Caco-2 (cell line): ENCODE results near the gene ACOXL. TPM values are rescaled to one million over a fixed set of nuclear protein-coding genes. Genes with fewer than 3 reads are reported as not detected.

Experiments used
- BruUV-seq: library from RNA; stranded (reverse); fragments of 400-500 nt; replicated peaks from 2 replicates; lab custom pipeline; 2021; lab: Mats Ljungman, UMichigan
- CTCF ChIA-PET: fragments of 300-600 bp; sonication (Branson Sonifier 250); formaldehyde crosslinking; loops from one replicate; lab custom pipeline; 2022; ENCODE audit warnings: antibody characterized with exemption; lab: Charles Lee
- POLR2A ChIA-PET: fragments of 300-600 bp; sonication (Branson Sonifier 250); formaldehyde crosslinking; loops from one replicate; lab custom pipeline; 2022; ENCODE audit warnings: antibody characterized with exemption; lab: Charles Lee
- DNase-seq, 2 experiments: peaks; one replicate each; pipeline versions ENCODE4 v3.0.0 to v3.0.0-alpha.2; 2020 to 2022
- H3K27me3 ChIP-seq: replicated peaks from 2 replicates; pipeline ENCODE4 v1.6.0; 2011; ENCODE audit warnings: low read length; ENCODE audit not compliant: control insufficient read depth, insufficient read depth
- H3K36me3 ChIP-seq: 2 replicates; pipeline ENCODE4 v1.5.1; 2011; ENCODE audit warnings: low read length; ENCODE audit not compliant: control insufficient read depth, insufficient read depth
- H3K4me1 ChIP-seq: fragments of 250-450 bp; sonication (Bioruptor Pico); 2 replicates; pipeline ENCODE4 v1.5.1; 2020; ENCODE audit warnings: mild to moderate bottlenecking
- H3K4me3 ChIP-seq: 2 replicates; pipeline ENCODE4 v1.5.1; 2011; ENCODE audit warnings: low read depth, mild to moderate bottlenecking, control low read depth, low read length
- H3K9me3 ChIP-seq: fragments of 250-450 bp; sonication (Bioruptor Pico); 2 replicates; pipeline ENCODE4 v1.5.1; 2020; ENCODE audit warnings: mild to moderate bottlenecking, moderate library complexity
- H3K27ac Mint-ChIP-seq: one replicate; pipeline ENCODE4 v1.8.0; 2022; ENCODE audit warnings: mixed read lengths; ENCODE audit not compliant: unreplicated experiment
- H3K27me3 Mint-ChIP-seq: one replicate; pipeline ENCODE4 v1.8.0; 2022; ENCODE audit warnings: mixed read lengths; ENCODE audit not compliant: insufficient read depth, unreplicated experiment
- H3K36me3 Mint-ChIP-seq: one replicate; pipeline ENCODE4 v1.8.0; 2022; ENCODE audit warnings: mild to moderate bottlenecking, mixed read lengths; ENCODE audit not compliant: insufficient read depth, unreplicated experiment
- H3K4me1 Mint-ChIP-seq: one replicate; pipeline ENCODE4 v1.8.0; 2022; ENCODE audit warnings: low read depth, mixed read lengths; ENCODE audit not compliant: unreplicated experiment
- H3K4me3 Mint-ChIP-seq: one replicate; pipeline ENCODE4 v1.8.0; 2022; ENCODE audit warnings: mild to moderate bottlenecking, moderate library complexity, mixed read lengths; ENCODE audit not compliant: unreplicated experiment
- H3K9me3 Mint-ChIP-seq: one replicate; pipeline ENCODE4 v1.8.0; 2022; ENCODE audit warnings: mixed read lengths; ENCODE audit not compliant: unreplicated experiment
- CTCF ChIP-seq, 2 experiments: fragments of 200-600 bp in 1 of 2; IDR thresholded peaks; 1 replicate in 1 of 2; 2 replicates in 1 of 2; pipeline versions ENCODE4 v1.5.1 to v1.8.0; 2011 to 2022; ENCODE audit warnings: antibody characterized with exemption in 1 of 2, control low read depth in 1 of 2, inconsistent platforms in 1 of 2, low read depth in 1 of 2, low read length in 1 of 2, mild to moderate bottlenecking in 1 of 2, moderate library complexity in 1 of 2; ENCODE audit not compliant: insufficient read depth in 1 of 2, severe bottlenecking in 1 of 2, unreplicated experiment in 1 of 2
- intact Hi-C: fragments of 100-400 bp; cut with micrococcal nuclease; formaldehyde crosslinking; loops from one replicate; pipeline ENCODE4 v1.10.0; 2022; ENCODE audit not compliant: unreplicated experiment
- total RNA-seq: library from RNA; stranded (reverse); gene quantifications from 2 replicates; pipeline ENCODE4 v1.2.3, GENCODE V29; 2022

Gene ACOXL
- total RNA-seq, 1 experiment from 2014 or later, result 2.6 TPM

GRCh38 chr2:110934948-110935347, 202.6 kb downstream of the ACOXL start:
- peaks cover 3% of the 10 kb centered on the region for H3K27me3 Mint-ChIP-seq
- POLR2A ChIA-PET, result no interaction called here
- no peak for DNase-seq
- no peak overlapping the region for H3K4me3 Mint-ChIP-seq
- CTCF ChIA-PET, result no interaction called here
- intact Hi-C loops, result no loop called here
- H3K4me3 ChIP-seq, result no peak overlapping the region
- H3K9me3 Mint-ChIP-seq, result no peaks in the 10 kb centered on the region
- no peaks in the 10 kb centered on the region for H3K36me3 ChIP-seq
- no peak overlapping the region for H3K27ac Mint-ChIP-seq
- no peaks in the 10 kb centered on the region for H3K4me1 ChIP-seq
- H3K9me3 ChIP-seq, result peaks cover 11% of the 10 kb centered on the region
- no peaks in the 10 kb centered on the region for H3K36me3 Mint-ChIP-seq
- no TSS peak for BruUV-seq
- H3K4me1 Mint-ChIP-seq, result no peaks in the 10 kb centered on the region
- TF ChIP-seq CTCF (IDR thresholded peaks at IDR 0.05; ENCODE audit: insufficient read depth in 1 of 2, low read depth in 1 of 2, low read length in 1 of 2, severe bottlenecking in 1 of 2, unreplicated experiment in 1 of 2), result no peak
- no peaks in the 10 kb centered on the region for H3K27me3 ChIP-seq

- no peaks in the 10 kb centered on the region for H3K9me3 ChIP-seq
- intact Hi-C loops, result no loop called here
- Mint-ChIP-seq H3K27ac (no peak overlapping the region), H3K9me3 (no peaks in the 10 kb centered on the region), H3K4me1 (no peaks in the 10 kb centered on the region), H3K36me3 (no peaks in the 10 kb centered on the region), H3K27me3 (peaks cover 6% of the 10 kb centered on the region), H3K4me3 (no peak overlapping the region)
- no TSS peak for BruUV-seq
- H3K4me1 ChIP-seq, result no peaks in the 10 kb centered on the region
- CTCF ChIA-PET, result no interaction called here
- no peak overlapping the region for H3K4me3 ChIP-seq
- DNase-seq, result no peak
- no peak for TF ChIP-seq CTCF (IDR thresholded peaks at IDR 0.05; ENCODE audit: insufficient read depth in 1 of 2, low read depth in 1 of 2, low read length in 1 of 2, severe bottlenecking in 1 of 2, unreplicated experiment in 1 of 2)
- POLR2A ChIA-PET, result no interaction called here
- no peaks in the 10 kb centered on the region for H3K27me3 ChIP-seq
- H3K36me3 ChIP-seq, result no peaks in the 10 kb centered on the region
These were observed 208.1 kb downstream of the ACOXL start for GRCh38 chr2:110940376-110940910.

- H3K27me3 Mint-ChIP-seq, result peaks cover 6% of the 10 kb centered on the region
These were observed 208.9 kb downstream of the ACOXL start for GRCh38 chr2:110941226-110941625.

More at GRCh38 chr2:110941226-110941625, 208.9 kb downstream of the ACOXL start:
- H3K4me1 ChIP-seq, result no peaks in the 10 kb centered on the region
- H3K27me3 ChIP-seq, result no peaks in the 10 kb centered on the region
- no peaks in the 10 kb centered on the region for H3K36me3 ChIP-seq
- ChIA-PET POLR2A (no interaction called here), CTCF (no interaction called here)
- H3K36me3 Mint-ChIP-seq, result no peaks in the 10 kb centered on the region
- no peaks in the 10 kb centered on the region for H3K9me3 Mint-ChIP-seq
- H3K4me3 Mint-ChIP-seq, result no peak overlapping the region
- H3K9me3 ChIP-seq, result no peaks in the 10 kb centered on the region
- no peaks in the 10 kb centered on the region for H3K4me1 Mint-ChIP-seq
- no peak for DNase-seq
- no TSS peak for BruUV-seq
- intact Hi-C loops, result no loop called here
- H3K4me3 ChIP-seq, result no peak overlapping the region
- TF ChIP-seq CTCF (IDR thresholded peaks at IDR 0.05; ENCODE audit: insufficient read depth in 1 of 2, low read depth in 1 of 2, low read length in 1 of 2, severe bottlenecking in 1 of 2, unreplicated experiment in 1 of 2), result no peak
- no peak overlapping the region for H3K27ac Mint-ChIP-seq
